Upper lobe of left lung (tissue), 6 donors: ENCODE data around the gene PLOD1. TPM values are rescaled to one million over a fixed set of nuclear protein-coding genes. Genes with fewer than 3 reads are reported as not detected.
"Not testable (repeated sequence)": the region's sequence is repeated elsewhere in the genome, so short reads cannot be mapped to it uniquely, and the experiment has no call there.

Experiments used
- ATAC-seq, 2 donors: fragments of 200-7000 bp; cut with Tn5 transposase; one replicate each; pipeline ENCODE4 v1.9.1; 2022; ENCODE audit warnings: mild to moderate bottlenecking in 2 of 2, moderate library complexity in 2 of 2; ENCODE audit not compliant: low FRiP score in 2 of 2
- DNase-seq, 2 donors: peaks; one replicate each; pipeline ENCODE4 v3.0.0-alpha.2; 2019 to 2020
- H3K27ac ChIP-seq, 4 donors: fragments of 200-600 bp; sonication (generic); one replicate each; pipeline ENCODE4 v1.5.1; 2016 to 2019
- H3K27me3 ChIP-seq, 4 donors: fragments of 200-600 bp; sonication (generic); one replicate each; pipeline ENCODE4 v1.5.1; 2017 to 2019
- H3K36me3 ChIP-seq, 4 donors: fragments of 200-600 bp; sonication (generic); one replicate each; pipeline ENCODE4 v1.5.1; 2016 to 2019
- H3K4me1 ChIP-seq, 4 donors: fragments of 200-600 bp; sonication (generic); one replicate each; pipeline ENCODE4 v1.5.1; 2018 to 2019
- H3K4me3 ChIP-seq, 4 donors: fragments of 200-600 bp; sonication (generic); one replicate each; pipeline ENCODE4 v1.5.1; 2017 to 2019; ENCODE audit warnings: mild to moderate bottlenecking in 2 of 4, moderate library complexity in 1 of 4
- H3K9me3 ChIP-seq, 4 donors: fragments of 200-600 bp; sonication (generic); one replicate each; pipeline ENCODE4 v1.5.1; 2018 to 2019
- EP300 ChIP-seq, 4 donors: sonication (generic); formaldehyde crosslinking; IDR thresholded peaks; one replicate each; pipeline ENCODE4 v1.5.1; 2017; ENCODE audit warnings: antibody characterized with exemption in 4 of 4, control low read depth in 2 of 4
- POLR2A ChIP-seq, 4 donors: fragments of 450-650 bp; IDR thresholded peaks; one replicate each; pipeline ENCODE4 v1.5.1; 2016 to 2017; ENCODE audit warnings: antibody characterized with exemption in 4 of 4, mild to moderate bottlenecking in 2 of 4
- POLR2AphosphoS5 ChIP-seq, 2 donors: sonication (generic); formaldehyde crosslinking; IDR thresholded peaks; one replicate each; pipeline ENCODE4 v1.5.1; 2017; ENCODE audit warnings: antibody characterized with exemption in 2 of 2
- WGBS, 2 donors: methylation state at CpG; one replicate each; pipeline ENCODE4 v1.1.5; 2017 to 2018; 5-methylcytosine and 5-hydroxymethylcytosine counted together
- total RNA-seq, 6 donors: library from RNA; depleted of rRNA in 4 of 6; stranded (reverse); fragments of >200 nt in 4 of 6; gene quantifications; one replicate each; pipeline versions ENCODE4 v1.1.0 to v1.2.1, GENCODE V29; 2016 to 2021
- TF ChIP-seq, protein P1 (sequence below), 6 experiments: fragments of 450-650 bp in 4 of 6; fragments of 200-600 bp in 2 of 6; sonication (generic) in 2 of 6; IDR thresholded peaks; one replicate each; pipeline ENCODE4 v1.5.1; 2016 to 2019; ENCODE audit warnings: antibody characterized with exemption in 6 of 6
- donor health status: DM: no; HTN: no; CAD: no; lungs with moderate emphysema.
- donor health status: DM: no; HTN: yes; CAD: no; lungs with severe emphysema.

PLOD1 gene
- total RNA-seq, 6 donors from 2014 or later, result 31.4 to 99.0 (median 52.8) TPM

DNA sequence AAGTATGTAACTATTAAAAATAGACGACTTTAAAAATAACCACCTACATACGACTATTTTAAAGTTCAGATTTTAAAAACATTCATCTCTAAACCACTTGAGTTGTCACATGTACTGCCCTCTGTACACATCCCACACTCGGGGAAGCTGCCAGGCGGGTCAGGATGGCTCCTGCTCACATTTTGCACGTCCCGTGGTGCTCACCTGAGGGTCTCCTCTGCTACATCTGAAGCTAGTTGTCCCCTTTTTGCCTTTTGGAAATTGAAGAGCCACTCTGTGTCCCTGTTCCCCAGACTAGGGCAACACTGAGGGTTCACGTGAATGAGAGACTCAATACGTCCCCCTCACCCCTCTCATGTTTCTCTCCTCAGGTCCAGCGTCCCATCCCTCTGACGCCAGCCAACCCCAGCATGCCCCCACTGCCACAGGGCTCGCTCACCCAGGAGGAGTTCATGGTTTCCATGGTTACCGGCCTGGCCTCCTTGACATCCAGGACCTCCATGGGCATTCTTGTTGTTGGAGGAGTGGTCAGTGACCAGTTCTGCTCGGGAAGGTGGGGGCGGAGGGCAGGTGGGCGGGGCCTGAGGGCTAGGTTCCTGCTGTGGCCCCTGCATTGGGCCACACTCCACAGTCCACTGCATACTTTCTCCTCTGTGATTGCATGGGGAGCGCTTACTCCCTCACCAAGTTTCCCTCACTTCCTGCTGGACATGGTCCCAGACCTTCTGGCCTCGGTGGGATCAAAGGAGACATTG, 71.8 kb downstream of the PLOD1 start:
- no peak for DNase-seq
- 82 to 88% methylated on average over 16 to 17 of the region's 17 CpGs for WGBS, 2 donors
- TF ChIP-seq, protein P1, sequence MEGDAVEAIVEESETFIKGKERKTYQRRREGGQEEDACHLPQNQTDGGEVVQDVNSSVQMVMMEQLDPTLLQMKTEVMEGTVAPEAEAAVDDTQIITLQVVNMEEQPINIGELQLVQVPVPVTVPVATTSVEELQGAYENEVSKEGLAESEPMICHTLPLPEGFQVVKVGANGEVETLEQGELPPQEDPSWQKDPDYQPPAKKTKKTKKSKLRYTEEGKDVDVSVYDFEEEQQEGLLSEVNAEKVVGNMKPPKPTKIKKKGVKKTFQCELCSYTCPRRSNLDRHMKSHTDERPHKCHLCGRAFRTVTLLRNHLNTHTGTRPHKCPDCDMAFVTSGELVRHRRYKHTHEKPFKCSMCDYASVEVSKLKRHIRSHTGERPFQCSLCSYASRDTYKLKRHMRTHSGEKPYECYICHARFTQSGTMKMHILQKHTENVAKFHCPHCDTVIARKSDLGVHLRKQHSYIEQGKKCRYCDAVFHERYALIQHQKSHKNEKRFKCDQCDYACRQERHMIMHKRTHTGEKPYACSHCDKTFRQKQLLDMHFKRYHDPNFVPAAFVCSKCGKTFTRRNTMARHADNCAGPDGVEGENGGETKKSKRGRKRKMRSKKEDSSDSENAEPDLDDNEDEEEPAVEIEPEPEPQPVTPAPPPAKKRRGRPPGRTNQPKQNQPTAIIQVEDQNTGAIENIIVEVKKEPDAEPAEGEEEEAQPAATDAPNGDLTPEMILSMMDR (IDR thresholded peaks at IDR 0.05), result no peak
- TF ChIP-seq POLR2AphosphoS5 (IDR thresholded peaks at IDR 0.05), result no peak
- TF ChIP-seq POLR2A (IDR thresholded peaks at IDR 0.05), result no peak
- no peak for TF ChIP-seq EP300 (IDR thresholded peaks at IDR 0.05)

DNA sequence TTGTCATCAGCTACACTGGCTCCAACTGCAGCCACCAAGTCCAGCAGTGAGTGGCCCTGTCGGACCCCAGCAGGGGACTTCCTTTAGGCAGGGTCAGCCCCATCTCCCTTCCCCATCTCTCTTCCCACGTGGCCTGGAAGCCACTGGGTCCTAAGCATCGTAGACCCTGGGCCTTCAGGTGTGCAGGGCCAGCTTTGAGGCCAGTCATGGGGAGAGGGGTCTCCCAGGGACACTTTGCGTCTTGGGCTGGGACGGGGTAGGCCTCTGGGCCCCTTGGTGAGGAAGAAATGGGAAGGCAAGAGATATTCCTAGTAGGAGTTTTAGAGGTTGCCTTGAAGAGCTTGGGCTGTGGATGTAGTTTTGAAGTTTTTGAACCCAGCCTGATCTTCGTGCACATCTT, 72.7 kb downstream of the PLOD1 start:
- peaks cover 0 to 6% (median 0%) of the 10 kb centered on the region in 4 donors for H3K4me1 ChIP-seq
- no peak for DNase-seq
- no peaks in the 10 kb centered on the region for H3K9me3 ChIP-seq
- 85 to 89% methylated on average over 2 to 6 of the region's 6 CpGs for WGBS, 2 donors
- no peaks in the 10 kb centered on the region for H3K27me3 ChIP-seq
- no peak for ATAC-seq
- no peak overlapping the region for H3K4me3 ChIP-seq
- TF ChIP-seq EP300 (IDR thresholded peaks at IDR 0.05) (no peak), POLR2AphosphoS5 (IDR thresholded peaks at IDR 0.05) (no peak), POLR2A (IDR thresholded peaks at IDR 0.05) (no peak)
- TF ChIP-seq, protein P1 (IDR thresholded peaks at IDR 0.05), result no peak
- H3K27ac ChIP-seq, result no peak overlapping the region
- H3K36me3 ChIP-seq, result peaks cover 47 to 99% (median 85%) of the 10 kb centered on the region in 4 donors

More for the DNA sequence above, 71.8 kb downstream of the PLOD1 start:
- H3K27ac ChIP-seq, result no peak overlapping the region
- no peak for ATAC-seq
- H3K4me1 ChIP-seq, result peaks cover 0 to 6% (median 0%) of the 10 kb centered on the region in 4 donors
- H3K27me3 ChIP-seq, result no peaks in the 10 kb centered on the region
- H3K9me3 ChIP-seq, result no peaks in the 10 kb centered on the region
- H3K36me3 ChIP-seq, result peaks cover 53 to 99% (median 85%) of the 10 kb centered on the region in 4 donors
- H3K4me3 ChIP-seq, result no peak overlapping the region

DNA sequence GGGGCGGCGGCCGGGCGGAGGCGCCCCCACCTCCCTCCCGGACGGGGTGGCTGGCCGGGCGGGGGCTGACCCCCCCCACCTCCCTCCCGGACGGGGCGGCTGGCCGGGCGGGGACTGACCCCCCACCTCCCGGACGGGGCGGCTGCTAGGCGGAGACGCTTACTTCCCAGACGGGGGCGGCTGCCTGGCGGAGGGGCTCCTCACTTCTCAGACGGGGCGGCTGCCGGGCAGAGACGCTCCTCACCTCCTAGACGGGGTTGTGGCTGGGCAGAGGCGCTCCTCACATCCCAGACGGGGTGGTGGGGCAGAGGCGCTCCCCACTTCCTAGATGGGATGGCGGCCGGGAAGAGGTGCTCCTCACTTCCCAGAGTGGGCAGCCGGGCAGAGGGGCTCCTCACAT, 73.8 kb downstream of the PLOD1 start:
- H3K27ac ChIP-seq, H3K4me1 ChIP-seq, DNase-seq, H3K9me3 ChIP-seq, H3K4me3 ChIP-seq, ATAC-seq, H3K27me3 ChIP-seq: not testable (repeated sequence)
- 95% methylated on average over 8 of the region's 33 CpGs; no CpG with 5 or more reads in 1 of the 2 donors for WGBS, 2 donors
- H3K36me3 ChIP-seq, result peaks cover 38 to 99% (median 78%) of the 10 kb centered on the region in 4 donors

DNA sequence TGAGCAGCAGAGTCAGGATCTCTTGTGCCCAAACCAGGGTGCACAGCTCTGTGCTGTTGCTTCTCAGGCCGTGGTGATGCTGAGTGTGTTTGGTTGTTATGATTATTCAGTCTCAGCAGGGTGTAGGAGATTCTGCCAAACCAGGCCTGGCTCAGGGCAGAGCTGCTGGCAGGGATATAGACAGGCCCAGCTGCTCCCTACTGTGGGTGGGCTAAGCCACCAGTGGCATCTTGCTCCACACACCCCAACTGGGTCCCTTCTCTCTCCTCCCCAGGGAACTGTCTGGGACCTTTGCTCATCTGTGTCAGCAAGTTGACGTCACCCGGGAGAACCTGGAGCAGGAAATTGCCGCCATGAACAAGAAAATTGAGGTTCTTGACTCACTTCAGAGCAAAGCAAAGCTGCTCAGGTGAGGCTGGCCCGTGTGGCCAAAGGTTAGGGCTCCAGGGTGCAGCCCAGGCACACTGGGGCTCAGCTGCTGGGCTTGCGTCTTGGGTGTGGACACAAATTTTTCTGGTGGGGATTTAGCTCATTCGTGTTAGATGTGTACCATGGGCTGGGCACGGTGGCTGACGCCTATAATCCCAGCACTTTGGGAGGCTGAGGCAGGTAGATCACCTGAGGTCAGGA, 74.9 kb downstream of the PLOD1 start:
- WGBS, 2 donors, result 95% methylated on average over 9 of the region's 9 CpGs
- no peaks in the 10 kb centered on the region for H3K27me3 ChIP-seq
- peaks cover 31 to 93% (median 67%) of the 10 kb centered on the region in 4 donors for H3K36me3 ChIP-seq
- peaks cover 0 to 9% (median 2%) of the 10 kb centered on the region in 4 donors for H3K4me1 ChIP-seq
- DNase-seq (no peak), ATAC-seq (no peak)
- no peak overlapping the region for H3K27ac ChIP-seq
- TF ChIP-seq POLR2A (IDR thresholded peaks at IDR 0.05) (no peak), EP300 (IDR thresholded peaks at IDR 0.05) (no peak), POLR2AphosphoS5 (IDR thresholded peaks at IDR 0.05) (no peak)
- TF ChIP-seq, protein P1 (IDR thresholded peaks at IDR 0.05), result no peak
- no peaks in the 10 kb centered on the region for H3K9me3 ChIP-seq
- H3K4me3 ChIP-seq, result no peak overlapping the region

DNA sequence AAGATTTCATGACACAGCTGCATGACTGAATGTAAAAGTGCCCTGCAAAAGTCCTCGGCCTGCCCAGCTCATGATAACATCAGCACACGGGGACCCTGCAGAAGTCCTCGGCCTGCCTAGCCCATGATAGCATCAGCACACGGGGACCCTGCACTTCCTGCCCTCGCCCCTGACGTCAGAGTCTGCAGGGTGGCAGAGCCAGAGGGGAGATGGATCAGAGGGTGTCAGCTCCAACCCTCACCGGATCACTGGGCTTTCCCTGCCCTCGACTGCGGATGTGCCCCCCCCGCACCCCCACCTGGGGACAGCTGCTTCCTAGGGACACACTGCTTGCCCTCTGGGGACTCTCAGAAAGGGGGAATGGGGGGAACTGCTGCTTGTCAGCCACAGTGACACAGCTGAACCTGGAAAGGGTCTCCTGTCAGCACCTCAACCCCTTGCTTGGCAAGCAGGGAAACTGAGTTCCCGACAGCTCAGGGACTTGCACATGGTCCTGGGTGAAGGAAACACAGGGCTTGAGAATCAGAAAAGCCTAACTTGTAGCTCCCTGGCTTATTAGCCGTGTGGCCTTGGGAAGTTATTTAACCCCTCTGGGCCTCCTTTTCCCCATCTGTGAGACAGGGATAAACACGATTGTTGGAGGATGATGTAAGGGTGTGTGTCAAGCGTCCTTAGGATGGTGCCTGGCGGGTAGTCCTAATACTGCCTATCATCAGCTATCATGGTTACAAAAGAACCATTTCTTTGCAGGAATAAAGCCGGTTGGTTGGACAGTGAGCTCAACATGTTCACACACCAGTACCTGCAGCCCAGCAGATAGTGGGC, 76.4 kb downstream of the PLOD1 start:
- DNase-seq (no peak), ATAC-seq (no peak)
- H3K27ac ChIP-seq, result no peak overlapping the region
- H3K4me3 ChIP-seq, result no peak overlapping the region
- WGBS, 2 donors, result 89 to 93% methylated on average over 7 to 16 of the region's 16 CpGs
- H3K36me3 ChIP-seq, result peaks cover 21 to 78% (median 52%) of the 10 kb centered on the region in 4 donors
- no peaks in the 10 kb centered on the region for H3K27me3 ChIP-seq
- TF ChIP-seq, protein P1 (IDR thresholded peaks at IDR 0.05), result no peak
- TF ChIP-seq EP300 (IDR thresholded peaks at IDR 0.05), result no peak
- TF ChIP-seq POLR2AphosphoS5 (IDR thresholded peaks at IDR 0.05), result no peak
- no peak for TF ChIP-seq POLR2A (IDR thresholded peaks at IDR 0.05)
- peaks cover 0 to 15% (median 4%) of the 10 kb centered on the region in 4 donors for H3K4me1 ChIP-seq
- no peaks in the 10 kb centered on the region for H3K9me3 ChIP-seq
